ENCODE measurements around the gene LNX1. TPM values are rescaled to one million over a fixed set of nuclear protein-coding genes. Genes with fewer than 3 reads are reported as not detected.

The LNX1 gene
- total and polyA plus RNA-seq, 2 of the 8 experiments (the other 6 are each of a cell fraction or from before 2014, with no cell fraction given): 2.7 to 3.8 TPM

DNA sequence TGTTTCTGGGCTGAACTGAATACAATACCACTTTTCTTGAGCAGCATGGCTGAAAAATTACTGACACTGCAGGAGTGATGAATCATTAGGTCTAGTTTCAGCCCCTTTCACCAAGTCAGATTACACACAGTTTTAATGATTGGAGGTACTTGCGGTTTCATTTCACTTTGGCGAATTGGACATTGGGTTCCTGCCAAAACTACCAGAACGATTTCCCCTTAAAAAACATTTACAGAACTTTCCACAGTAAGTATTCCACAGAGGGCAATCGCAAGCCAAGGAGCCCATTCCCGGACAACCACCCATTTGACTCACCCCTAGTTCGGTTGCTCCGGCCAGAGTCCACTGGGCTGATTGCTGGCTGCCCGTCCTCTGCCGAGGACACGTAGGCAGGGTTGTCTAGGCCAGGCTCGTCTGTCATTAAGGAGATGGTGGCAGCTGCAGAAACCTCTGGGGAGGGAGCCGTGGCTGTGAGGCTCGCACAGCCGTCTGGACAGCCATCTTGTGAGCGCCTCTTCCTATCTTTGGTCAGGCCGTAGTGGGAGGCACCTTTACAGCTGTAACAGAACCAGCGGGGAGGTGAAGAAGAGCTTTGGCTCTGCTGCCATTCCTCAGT lies 83.5 kb downstream of the LNX1 start (continued):
- no peak for TF ChIP-seq CBX5 (IDR thresholded peaks at IDR 0.05; ENCODE audit: low read depth, low read length)
- no peak for TF ChIP-seq RNF2 (IDR thresholded peaks at IDR 0.05; ENCODE audit: borderline replicate concordance, low read depth, low read length, missing control alignments, poor library complexity, severe bottlenecking)
- no peak for TF ChIP-seq KDM5A (IDR thresholded peaks at IDR 0.05; ENCODE audit: low read length)

Measured in H1 (cell line).